CD14-positive monocyte (primary cell): ENCODE data around the gene MBD2. TPM values are rescaled to one million over a fixed set of nuclear protein-coding genes. Genes with fewer than 3 reads are reported as not detected.

Experiments
- DNase-seq, 3 donors: peaks; one replicate each; pipeline ENCODE4 v3.0.0-alpha.2; 2011 to 2022
- H2AFZ ChIP-seq: 2 replicates; pipeline ENCODE4 v1.6.0; 2012; ENCODE audit warnings: mild to moderate bottlenecking, low read depth, low read length, inconsistent platforms; ENCODE audit not compliant: insufficient read depth, poor library complexity, severe bottlenecking
- H3K27ac ChIP-seq, 2 donors: 1 replicate in 1 of 2; 2 replicates in 1 of 2; pipeline ENCODE4 v1.5.1; 2012 to 2013; ENCODE audit warnings: low read length in 2 of 2, control low read depth in 1 of 2, inconsistent platforms in 1 of 2, low read depth in 1 of 2, mild to moderate bottlenecking in 1 of 2
- H3K27me3 ChIP-seq, 2 donors: one replicate each; pipeline versions ENCODE4 v1.6.0 to v1.6.1; 2011 to 2013; ENCODE audit warnings: low read length in 2 of 2; ENCODE audit not compliant: control insufficient read depth in 2 of 2, insufficient read depth in 2 of 2
- H3K36me3 ChIP-seq, 2 donors: replicated peaks in 1 of 2; 1 replicate in 1 of 2; 2 replicates in 1 of 2; pipeline versions ENCODE4 v1.5.1 to v1.6.1; 2012 to 2013; ENCODE audit warnings: low read length in 2 of 2, control low read depth in 1 of 2, inconsistent platforms in 1 of 2, mild to moderate bottlenecking in 1 of 2; ENCODE audit not compliant: insufficient read depth in 2 of 2, control insufficient read depth in 1 of 2
- H3K4me1 ChIP-seq, 2 donors: 1 replicate in 1 of 2; 2 replicates in 1 of 2; pipeline versions ENCODE4 v1.5.1 to v1.6.1; 2012 to 2013; ENCODE audit warnings: low read length in 2 of 2, control low read depth in 1 of 2, inconsistent platforms in 1 of 2, mild to moderate bottlenecking in 1 of 2, moderate library complexity in 1 of 2; ENCODE audit not compliant: insufficient read depth in 2 of 2, control insufficient read depth in 1 of 2
- H3K4me2 ChIP-seq: replicated peaks from 2 replicates; pipeline ENCODE3; 2012; ENCODE audit warnings: low read length, moderate library complexity, mild to moderate bottlenecking; ENCODE audit not compliant: poor library complexity, severe bottlenecking; ENCODE audit errors: extremely low read depth
- H3K4me3 ChIP-seq, 3 experiments: fragments of 200-600 bp in 1 of 3; sonication (generic) in 1 of 3; replicated peaks in 1 of 3; 1 replicate in 2 of 3; 2 replicates in 1 of 3; pipeline ENCODE4 v1.5.1; 2011 to 2013; ENCODE audit warnings: low read length in 3 of 3, mild to moderate bottlenecking in 3 of 3, control low read depth in 2 of 3, low read depth in 2 of 3, inconsistent platforms in 1 of 3, moderate library complexity in 1 of 3
- H3K79me2 ChIP-seq: 2 replicates; pipeline ENCODE4 v1.6.0; 2012; ENCODE audit warnings: mild to moderate bottlenecking, control low read depth, inconsistent platforms, low read length, moderate library complexity; ENCODE audit not compliant: insufficient read depth
- H3K9ac ChIP-seq: 2 replicates; pipeline ENCODE4 v1.6.0; 2017; ENCODE audit warnings: low read length, mild to moderate bottlenecking; ENCODE audit not compliant: insufficient read depth, poor library complexity, severe bottlenecking
- H3K9me3 ChIP-seq, 2 donors: replicated peaks in 1 of 2; 1 replicate in 1 of 2; 2 replicates in 1 of 2; pipeline versions ENCODE4 v1.5.1 to v1.6.1; 2012 to 2013; ENCODE audit warnings: low read length in 2 of 2, control low read depth in 1 of 2; ENCODE audit not compliant: control insufficient read depth in 1 of 2, insufficient read depth in 1 of 2
- H4K20me1 ChIP-seq: 2 replicates; pipeline ENCODE4 v1.6.0; 2012; ENCODE audit warnings: mild to moderate bottlenecking, low read length, control low read depth, moderate library complexity; ENCODE audit not compliant: insufficient read depth
- H3K27ac Mint-ChIP-seq, 7 donors: one replicate each; pipeline ENCODE4 v1.8.0; 2020; ENCODE audit warnings: mild to moderate bottlenecking in 7 of 7, mixed read lengths in 7 of 7, moderate library complexity in 6 of 7, inconsistent platforms in 2 of 7
- H3K27me3 Mint-ChIP-seq, 3 donors: one replicate each; pipeline ENCODE4 v1.8.0; 2021 to 2022; ENCODE audit warnings: low read depth in 3 of 3, mild to moderate bottlenecking in 3 of 3, mixed read lengths in 3 of 3, moderate library complexity in 3 of 3, inconsistent platforms in 1 of 3
- H3K36me3 Mint-ChIP-seq, 2 donors: one replicate each; pipeline ENCODE4 v1.8.0; 2020; ENCODE audit warnings: mixed read lengths in 2 of 2, inconsistent platforms in 1 of 2, mild to moderate bottlenecking in 1 of 2
- H3K4me1 Mint-ChIP-seq: one replicate; pipeline ENCODE4 v1.8.0; 2020; ENCODE audit warnings: mild to moderate bottlenecking, mixed read lengths
- H3K4me3 Mint-ChIP-seq, 2 donors: one replicate each; pipeline ENCODE4 v1.8.0; 2020; ENCODE audit warnings: mild to moderate bottlenecking in 2 of 2, mixed read lengths in 2 of 2, moderate library complexity in 1 of 2
- H3K9me3 Mint-ChIP-seq, 7 donors: one replicate each; pipeline ENCODE4 v1.8.0; 2020 to 2022; ENCODE audit warnings: mixed read lengths in 7 of 7, mild to moderate bottlenecking in 6 of 7, moderate library complexity in 6 of 7, inconsistent platforms in 2 of 7
- WGBS: methylation state at CpG from one replicate; pipeline ENCODE4 v1.1.5; 2013; ENCODE audit warnings: missing lambda C conversion rate; ENCODE audit not compliant: insufficient coverage; 5-methylcytosine and 5-hydroxymethylcytosine counted together
- intact Hi-C, 2 donors: fragments of 100-400 bp; cut with micrococcal nuclease; formaldehyde crosslinking; loops; one replicate each; pipeline versions ENCODE4 v1.15.0 to v1.15.1; 2023
- polyA plus RNA-seq, 3 donors: library from polyadenylated mRNA; depleted of rRNA in 1 of 3; unstranded in 2 of 3; stranded (reverse) in 1 of 3; fragments of 300-500 nt in 2 of 3; fragments of >200 nt in 1 of 3; fragmentation: Illumina TruSeq in 2 of 3; gene quantifications; 1 replicate in 2 of 3; 2 replicates in 1 of 3; pipeline ENCODE4 v1.2.3, GENCODE V29; 2012 to 2021
- TF ChIP-seq, protein P1 (sequence below): fragments of 200-600 bp; IDR thresholded peaks from one replicate; pipeline ENCODE4 v1.8.0; 2022; ENCODE audit warnings: antibody characterized with exemption, mild to moderate bottlenecking

Gene MBD2
- polyA plus RNA-seq, 3 donors: 11.6 to 64.9 (median 25.2) TPM

DNA sequence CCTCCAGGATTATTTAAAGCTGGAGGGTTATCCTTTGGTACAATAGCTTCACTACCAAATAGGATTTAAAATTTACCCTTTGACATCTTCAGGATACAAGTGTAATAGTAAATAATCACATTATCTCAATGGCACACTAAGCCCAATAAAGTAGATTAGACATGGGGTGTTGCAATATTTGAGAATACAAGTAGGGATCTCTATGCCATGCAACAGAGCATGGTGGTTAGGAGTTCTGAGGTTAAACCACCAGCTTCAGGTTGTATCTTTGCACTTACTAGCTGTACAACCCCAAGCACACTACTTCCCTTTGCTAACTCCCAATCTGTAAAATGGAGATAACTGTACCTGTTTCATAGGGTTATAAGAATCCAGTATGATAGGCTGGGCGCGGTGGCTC, 6.2 kb downstream of the MBD2 start:
- Histone ChIP-seq H2AFZ (no peak overlapping the region), H3K4me2 (no peak overlapping the region), H3K9ac (no peak overlapping the region), H4K20me1 (peaks cover 100% of the 10 kb centered on the region), H3K27me3 (no peaks in the 10 kb centered on the region), H3K36me3 (peaks cover 0 to 6% of the 10 kb centered on the region in 2 donors), H3K4me1 (peaks cover 20 to 30% of the 10 kb centered on the region in 2 donors), H3K4me3 (no peak overlapping the region), H3K79me2 (peaks cover 100% of the 10 kb centered on the region), H3K27ac (peak overlapping the region in 1 of 2 donors; percentile 34), H3K9me3 (no peaks in the 10 kb centered on the region)
- Mint-ChIP-seq H3K9me3 (peaks cover 0 to 2% (median 0%) of the 10 kb centered on the region in 7 donors), H3K4me1 (peaks cover 67% of the 10 kb centered on the region), H3K36me3 (peaks cover 19 to 20% of the 10 kb centered on the region in 2 donors), H3K27ac (peak overlapping the region in 1 of 7 donors; percentile 33), H3K4me3 (no peak overlapping the region), H3K27me3 (no peaks in the 10 kb centered on the region)
- intact Hi-C loops: no loop called here
- TF ChIP-seq, protein P1, sequence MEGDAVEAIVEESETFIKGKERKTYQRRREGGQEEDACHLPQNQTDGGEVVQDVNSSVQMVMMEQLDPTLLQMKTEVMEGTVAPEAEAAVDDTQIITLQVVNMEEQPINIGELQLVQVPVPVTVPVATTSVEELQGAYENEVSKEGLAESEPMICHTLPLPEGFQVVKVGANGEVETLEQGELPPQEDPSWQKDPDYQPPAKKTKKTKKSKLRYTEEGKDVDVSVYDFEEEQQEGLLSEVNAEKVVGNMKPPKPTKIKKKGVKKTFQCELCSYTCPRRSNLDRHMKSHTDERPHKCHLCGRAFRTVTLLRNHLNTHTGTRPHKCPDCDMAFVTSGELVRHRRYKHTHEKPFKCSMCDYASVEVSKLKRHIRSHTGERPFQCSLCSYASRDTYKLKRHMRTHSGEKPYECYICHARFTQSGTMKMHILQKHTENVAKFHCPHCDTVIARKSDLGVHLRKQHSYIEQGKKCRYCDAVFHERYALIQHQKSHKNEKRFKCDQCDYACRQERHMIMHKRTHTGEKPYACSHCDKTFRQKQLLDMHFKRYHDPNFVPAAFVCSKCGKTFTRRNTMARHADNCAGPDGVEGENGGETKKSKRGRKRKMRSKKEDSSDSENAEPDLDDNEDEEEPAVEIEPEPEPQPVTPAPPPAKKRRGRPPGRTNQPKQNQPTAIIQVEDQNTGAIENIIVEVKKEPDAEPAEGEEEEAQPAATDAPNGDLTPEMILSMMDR: no peak
- no CpG with 5 or more reads among the region's 2 CpGs for WGBS
- DNase-seq: no peak

DNA sequence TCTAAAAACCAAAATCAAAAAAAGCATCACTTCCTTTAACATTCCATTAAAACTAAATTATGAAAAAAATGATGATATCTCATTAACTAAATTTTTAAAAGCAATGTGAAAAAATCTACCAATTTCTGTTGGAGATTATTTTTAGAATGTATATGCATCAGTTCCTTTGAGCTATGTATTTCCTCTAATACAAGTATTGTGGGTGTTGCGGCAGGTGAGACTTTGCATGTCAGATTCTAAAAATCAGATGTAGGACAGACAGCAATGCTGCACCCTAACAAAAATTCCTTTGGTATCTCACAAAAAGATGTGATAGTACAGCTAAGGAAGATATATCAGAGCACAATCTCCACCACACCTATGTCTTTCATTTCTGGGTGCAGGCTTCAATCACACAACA, 6.8 kb downstream of the MBD2 start:
- H3K79me2 ChIP-seq: peaks cover 100% of the 10 kb centered on the region
- H3K4me1 ChIP-seq: peaks cover 14 to 23% of the 10 kb centered on the region in 2 donors
- no peak overlapping the region for H2AFZ ChIP-seq
- no peak overlapping the region for H3K4me3 ChIP-seq
- Mint-ChIP-seq H3K4me3 (no peak overlapping the region), H3K27me3 (no peaks in the 10 kb centered on the region), H3K4me1 (peaks cover 61% of the 10 kb centered on the region), H3K27ac (no peak overlapping the region), H3K36me3 (peaks cover 20 to 21% of the 10 kb centered on the region in 2 donors), H3K9me3 (peaks cover 0 to 2% (median 0%) of the 10 kb centered on the region in 7 donors)
- peaks cover 0 to 6% of the 10 kb centered on the region in 2 donors for H3K36me3 ChIP-seq
- H3K27me3 ChIP-seq: no peaks in the 10 kb centered on the region
- no CpG with 5 or more reads among the region's 1 CpG for WGBS
- DNase-seq: no peak
- intact Hi-C loops: no loop called here
- no peaks in the 10 kb centered on the region for H3K9me3 ChIP-seq
- TF ChIP-seq, protein P1: no peak
- H4K20me1 ChIP-seq: peaks cover 100% of the 10 kb centered on the region
- no peak overlapping the region for H3K9ac ChIP-seq
- H3K4me2 ChIP-seq: no peak overlapping the region
- peak overlapping the region in 1 of 2 donors; percentile 34 for H3K27ac ChIP-seq
